ENCODE results near the gene LIMCH1.

DNA sequence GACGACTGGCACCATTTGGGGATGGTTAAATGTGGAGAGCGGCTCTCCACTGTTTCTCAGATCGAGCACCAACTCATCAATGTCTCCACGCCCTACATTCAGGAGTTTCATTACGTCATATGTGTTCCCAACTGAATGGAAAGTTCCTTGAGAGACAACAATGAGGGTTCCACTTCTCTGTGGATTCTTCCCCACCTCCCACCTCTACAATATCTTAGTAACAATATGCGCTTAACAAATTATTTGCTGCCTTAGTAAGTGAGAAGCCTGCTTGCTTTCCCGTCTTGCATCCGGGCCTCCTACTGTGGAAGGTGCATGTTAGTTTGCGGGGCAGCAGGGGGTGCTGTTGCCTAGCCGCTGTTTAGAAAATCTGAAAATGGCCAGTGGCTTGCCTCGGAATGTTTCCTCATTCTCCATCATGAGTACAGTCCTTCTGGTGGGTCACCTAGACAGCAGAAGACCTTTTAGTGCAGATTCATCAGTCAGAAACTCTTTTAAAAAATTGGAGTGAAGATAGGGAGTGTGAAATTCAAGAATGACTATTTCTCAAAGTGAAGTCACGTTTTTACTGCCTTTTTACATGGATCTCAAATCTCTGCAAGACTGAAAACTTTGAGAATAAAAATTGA, 154.9 kb downstream of the LIMCH1 start:
- TF ChIP-seq CTCF (IDR thresholded peaks at IDR 0.05) (peak; percentile 67 to 84 (median 81)), POLR2A (IDR thresholded peaks at IDR 0.05) (no peak)

All from testis (tissue), 2 donors.